Left ventricle myocardium superior (tissue), 1 donor: ENCODE measurements around the gene RNF11. TPM values are rescaled to one million over a fixed set of nuclear protein-coding genes. Genes with fewer than 3 reads are reported as not detected.

Experiments
- ATAC-seq: fragments of 200-7000 bp; cut with Tn5 transposase; one replicate; pipeline ENCODE4 v1.9.1; 2020; ENCODE audit warnings: mild to moderate bottlenecking, moderate library complexity
- DNase-seq: peaks from one replicate; pipeline ENCODE4 v3.0.0-alpha.2; 2020
- intact Hi-C: fragments of 100-400 bp; cut with micrococcal nuclease; formaldehyde crosslinking; loops from one replicate; pipeline ENCODE4 v1.11.0; 2022
- total RNA-seq: library from RNA; stranded (reverse); fragmentation: NEBNext Ultra II Directional; extraction: Animal tissue kit (Norgen Biotek cat#: 25700); gene quantifications from one replicate; pipeline ENCODE4 v1.2.1, GENCODE V29; 2021
- donor health status: DM: no; HTN: yes; CAD: no; lungs with severe emphysema.

Gene RNF11
- total RNA-seq, 1 donor from 2014 or later = 118 TPM

GRCh38 chr1:51304360-51304759, 68.3 kb downstream of the RNF11 start:
- ATAC-seq (no peak), DNase-seq (no peak)
- intact Hi-C loops = no loop called here

GRCh38 chr1:51305371-51305823, 69.3 kb downstream of the RNF11 start:
- ATAC-seq (no peak), DNase-seq (no peak)
- intact Hi-C loops = no loop called here

DNA sequence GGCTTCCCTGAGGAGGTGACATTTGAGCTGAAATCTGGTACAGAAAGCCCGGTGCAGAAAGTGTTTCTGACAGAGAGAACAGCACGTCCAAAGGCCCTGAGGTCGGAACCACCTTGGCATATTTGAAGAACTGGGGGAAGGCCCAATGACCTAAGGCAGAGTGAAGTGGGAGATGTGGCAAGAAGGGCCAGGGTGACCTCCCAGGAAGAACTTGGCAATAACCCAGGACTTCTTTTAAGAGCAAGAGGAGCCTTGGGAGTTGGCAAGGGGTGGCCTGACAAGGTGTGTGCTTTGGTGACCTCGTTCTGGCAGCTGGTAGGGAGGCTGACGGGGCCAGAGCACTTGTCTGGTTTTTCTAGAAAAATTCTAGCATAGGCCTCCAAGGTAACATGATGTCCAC, 70.9 kb downstream of the RNF11 start:
- DNase-seq (no peak), ATAC-seq (no peak)
- intact Hi-C loops = no loop called here

DNA sequence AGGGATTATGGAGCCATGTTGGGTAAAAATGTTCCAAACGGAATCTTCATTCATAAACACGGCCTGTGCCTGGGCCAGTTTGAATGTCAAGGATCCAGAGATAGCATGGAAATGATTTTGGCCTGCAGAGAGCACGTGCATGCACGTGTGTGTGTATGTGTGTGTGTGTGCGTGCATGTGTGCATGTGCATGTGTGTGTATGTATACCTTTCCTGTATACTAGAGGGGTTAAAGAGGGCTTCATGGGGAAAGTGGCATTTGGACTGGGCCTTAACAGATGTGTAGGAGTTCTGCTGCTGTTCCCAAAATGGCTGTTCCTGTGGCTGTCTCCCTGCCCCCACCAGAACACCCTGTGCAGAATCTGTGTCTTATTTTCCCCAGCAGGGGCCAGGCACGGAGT, 72.6 kb downstream of the RNF11 start:
- no peak for ATAC-seq
- DNase-seq = no peak
- intact Hi-C loops = no loop called here

DNA sequence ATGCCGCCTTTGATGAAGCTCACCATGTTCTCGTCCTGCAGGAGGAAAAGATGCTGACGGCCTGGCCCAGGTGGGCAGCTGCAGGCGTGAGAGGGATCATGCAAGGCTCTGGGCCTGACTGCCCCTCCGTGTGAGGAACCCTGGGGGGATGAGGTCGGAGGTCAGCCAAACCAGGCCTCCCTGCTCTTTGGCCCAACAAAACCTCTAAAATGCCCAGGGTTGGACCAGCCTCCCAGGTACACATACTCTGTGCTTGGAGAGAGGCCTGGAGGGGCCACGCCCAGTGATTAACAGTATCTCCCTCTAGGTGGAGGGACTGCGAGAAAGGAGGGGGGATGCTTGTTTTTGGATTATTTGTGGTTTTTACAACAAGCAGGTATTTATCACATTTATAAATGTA, 73.2 kb downstream of the RNF11 start:
- intact Hi-C loops = no loop called here
- DNase-seq = no peak
- no peak for ATAC-seq

- no peak for DNase-seq
- no peak for ATAC-seq
- intact Hi-C loops = no loop called here
Observed at GRCh38 chr1:51310871-51311613, 75.0 kb downstream of the RNF11 start.

DNA sequence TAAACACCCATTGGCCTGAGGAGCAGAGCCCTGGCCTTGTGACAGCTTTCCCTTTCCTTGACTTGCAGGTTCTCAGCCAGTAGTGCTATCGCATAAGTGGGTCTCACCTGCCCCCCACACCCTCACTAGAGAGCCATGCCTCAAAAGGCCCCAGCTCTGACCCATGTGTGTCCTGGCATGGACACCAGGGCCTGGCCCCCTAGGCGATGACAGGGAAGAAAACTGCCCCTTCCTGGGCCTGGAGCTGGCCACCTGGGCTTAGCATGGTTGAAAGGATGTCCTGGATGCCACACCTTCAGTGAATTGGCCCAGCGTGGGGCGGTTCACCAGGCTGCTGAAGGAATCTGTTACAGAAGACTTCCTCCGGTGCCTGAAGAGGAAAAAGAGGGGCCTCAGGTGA, 75.8 kb downstream of the RNF11 start:
- ATAC-seq = no peak
- intact Hi-C loops = no loop called here
- DNase-seq = no peak

- DNase-seq = no peak
- no peak for ATAC-seq
- intact Hi-C loops = no loop called here
Observed at GRCh38 chr1:51312718-51313117, 76.6 kb downstream of the RNF11 start.

DNA sequence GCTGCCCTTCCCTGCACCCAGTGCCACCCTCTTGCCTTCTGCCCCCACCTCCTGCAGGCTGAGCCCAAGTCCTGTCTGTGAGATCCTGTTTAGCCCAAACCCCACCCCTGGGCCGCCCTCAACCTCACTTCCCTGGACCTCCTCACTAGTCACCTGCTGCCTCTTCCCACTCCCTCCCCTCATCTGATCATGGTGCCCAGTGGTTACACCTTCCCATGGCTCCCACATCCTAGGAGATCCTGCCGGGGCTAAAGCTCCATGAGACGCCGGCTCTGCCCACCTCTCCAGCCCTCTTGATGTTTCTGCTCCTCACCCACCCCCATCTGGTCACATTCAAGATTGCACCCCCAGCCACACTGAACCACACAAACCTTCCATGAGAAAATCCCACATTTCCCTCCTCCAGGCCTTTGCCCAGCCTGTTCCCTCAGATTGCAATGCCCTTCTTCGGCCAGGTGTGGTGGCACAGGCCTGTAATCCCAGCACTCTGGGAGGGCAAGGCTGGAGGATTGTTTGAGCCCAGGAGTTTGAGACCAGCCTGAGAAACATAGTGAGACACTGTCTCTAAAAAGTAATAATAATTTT, 77.3 kb downstream of the RNF11 start:
- intact Hi-C loops = no loop called here
- DNase-seq (no peak), ATAC-seq (no peak)

GRCh38 chr1:51313961-51314777, 78.1 kb downstream of the RNF11 start:
- ATAC-seq (peak; percentile 10), DNase-seq (no peak)
- intact Hi-C loops = no loop called here

DNA sequence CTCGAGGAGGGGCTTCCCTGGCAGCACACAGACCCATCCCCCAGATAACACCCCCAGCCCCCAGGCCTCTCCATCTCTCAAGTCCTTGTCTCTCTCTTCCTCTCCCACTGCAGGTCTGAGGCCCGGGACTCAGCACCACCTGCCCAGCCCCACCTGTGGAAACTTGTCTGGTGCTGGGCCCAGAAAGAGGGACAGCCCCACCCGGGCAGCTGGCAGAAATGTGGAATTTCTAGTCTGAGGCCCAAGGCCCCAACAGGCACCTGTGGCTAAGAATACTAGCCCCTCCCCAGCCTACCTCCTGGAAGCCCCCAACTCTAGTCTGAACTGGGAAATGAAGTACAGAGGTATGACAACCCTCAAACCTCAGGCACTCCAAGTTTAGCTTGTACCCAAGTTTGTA, 78.9 kb downstream of the RNF11 start:
- intact Hi-C loops = no loop called here
- no peak for DNase-seq
- no peak for ATAC-seq

GRCh38 chr1:51316113-51316845, 80.2 kb downstream of the RNF11 start:
- no peak for ATAC-seq
- no peak for DNase-seq
- intact Hi-C loops = no loop called here

GRCh38 chr1:51316846-51317120, 80.7 kb downstream of the RNF11 start:
- DNase-seq = no peak
- intact Hi-C loops = no loop called here
- no peak for ATAC-seq

DNA sequence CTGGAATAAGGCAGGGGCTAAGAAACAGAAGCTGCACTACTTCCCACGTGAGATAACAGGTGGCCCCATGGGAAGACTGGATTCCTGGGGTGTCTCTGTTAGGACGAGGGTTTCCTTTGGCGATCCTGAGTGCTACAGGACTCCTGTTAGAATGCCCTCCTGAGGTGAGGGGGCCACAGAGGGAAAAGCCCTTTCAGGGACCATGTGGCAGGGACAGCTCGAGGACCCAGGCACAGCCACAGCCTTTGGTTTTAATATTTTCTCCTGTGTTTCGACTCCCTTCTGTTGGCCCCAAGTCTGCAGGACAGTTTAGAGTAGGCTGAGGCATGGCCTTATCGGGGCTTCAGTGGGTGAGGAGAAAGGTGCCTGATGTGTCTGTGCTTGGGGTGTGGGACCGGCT, 81.7 kb downstream of the RNF11 start:
- intact Hi-C loops = no loop called here
- ATAC-seq (no peak), DNase-seq (no peak)

DNA sequence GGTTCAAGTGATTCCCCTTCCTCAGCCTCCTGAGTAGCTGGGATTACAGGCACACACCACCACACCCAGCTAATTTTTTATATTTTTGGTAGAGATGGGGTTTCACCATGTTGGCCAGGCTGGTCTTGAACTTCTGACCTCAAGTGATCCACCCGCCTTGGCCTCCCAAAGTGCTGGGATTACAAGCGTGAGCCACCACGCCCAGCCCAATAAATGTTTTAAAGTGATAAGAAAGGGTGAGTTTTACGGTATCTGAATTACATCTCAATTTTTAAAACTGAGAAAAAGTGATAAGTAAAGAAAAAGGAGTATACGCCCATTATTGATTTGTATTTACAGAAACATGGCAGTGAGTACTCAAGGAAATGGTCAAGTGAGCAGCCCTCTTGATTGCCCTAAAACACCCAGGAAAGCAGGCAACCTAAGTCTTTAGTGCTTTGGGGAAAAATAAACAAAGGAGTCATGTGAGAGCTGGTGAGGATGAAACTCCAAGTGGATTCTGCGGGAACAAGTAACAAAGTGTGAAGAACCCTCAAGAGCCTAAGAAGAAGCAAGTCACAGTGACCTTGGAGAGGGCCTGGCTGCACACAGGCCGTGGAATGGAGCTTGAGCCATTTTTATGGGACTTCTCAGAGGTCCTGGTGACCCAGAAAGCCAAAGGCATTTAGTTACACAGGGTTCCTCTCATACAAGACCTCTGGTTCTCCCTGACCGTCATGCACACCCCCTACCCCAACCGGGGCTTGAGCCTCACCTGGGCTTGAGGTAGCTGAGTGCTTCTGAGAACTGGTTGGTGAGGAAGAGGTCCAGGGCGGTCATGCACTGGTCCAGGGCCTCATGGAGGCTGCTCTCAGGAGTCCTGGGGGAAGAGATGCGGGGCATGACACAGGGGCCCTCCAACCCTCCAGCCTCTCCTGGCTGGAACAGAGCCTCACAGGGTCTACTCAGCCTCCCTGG, 85.2 kb downstream of the RNF11 start:
- DNase-seq = no peak
- ATAC-seq = no peak
- intact Hi-C loops = no loop called here

- no peak for ATAC-seq
- DNase-seq = no peak
- intact Hi-C loops = no loop called here
Observed at GRCh38 chr1:51321924-51322280, 85.8 kb downstream of the RNF11 start.

- ATAC-seq (no peak), DNase-seq (no peak)
- intact Hi-C loops = no loop called here
Observed at GRCh38 chr1:51322417-51323101, 86.5 kb downstream of the RNF11 start.
